ENCODE results near the gene ANKRD62.

The ANKRD62 gene

DNA sequence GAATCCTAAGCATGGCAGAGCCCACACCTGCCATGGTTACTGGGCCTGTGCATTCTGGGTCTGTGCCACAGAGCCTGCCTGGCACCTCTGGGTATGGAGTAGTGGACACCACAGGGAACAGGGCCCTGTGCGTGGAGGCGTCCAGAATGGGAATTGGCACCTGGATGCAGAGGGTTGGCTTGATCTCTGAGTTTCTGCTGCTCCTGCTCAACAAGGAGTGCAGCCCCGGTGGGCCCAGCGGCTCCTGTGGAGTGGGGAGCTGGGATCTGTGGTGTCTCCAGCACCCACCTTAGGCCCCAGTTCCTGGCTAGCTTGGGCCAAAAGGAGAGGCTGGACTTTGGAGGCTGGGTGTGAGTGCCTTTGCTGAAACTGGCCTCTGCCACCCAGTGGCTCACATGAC lies 7.9 kb upstream of the ANKRD62 start:
- no peak for TF ChIP-seq SIN3A (IDR thresholded peaks at IDR 0.05; ENCODE audit: borderline replicate concordance, insufficient read depth, low read length)
- no peak for TF ChIP-seq TAF1 (IDR thresholded peaks at IDR 0.05; ENCODE audit: borderline replicate concordance, insufficient read depth, low read length)
- no peak for TF ChIP-seq FOXP2 (optimal IDR thresholded peaks at IDR 0.05; ENCODE audit: borderline replicate concordance, extremely low read depth, extremely low read length, insufficient read depth)
- TF ChIP-seq POLR2AphosphoS5 (IDR thresholded peaks at IDR 0.05; ENCODE audit: low read depth, low read length) = no peak
- TF ChIP-seq, protein P1, sequence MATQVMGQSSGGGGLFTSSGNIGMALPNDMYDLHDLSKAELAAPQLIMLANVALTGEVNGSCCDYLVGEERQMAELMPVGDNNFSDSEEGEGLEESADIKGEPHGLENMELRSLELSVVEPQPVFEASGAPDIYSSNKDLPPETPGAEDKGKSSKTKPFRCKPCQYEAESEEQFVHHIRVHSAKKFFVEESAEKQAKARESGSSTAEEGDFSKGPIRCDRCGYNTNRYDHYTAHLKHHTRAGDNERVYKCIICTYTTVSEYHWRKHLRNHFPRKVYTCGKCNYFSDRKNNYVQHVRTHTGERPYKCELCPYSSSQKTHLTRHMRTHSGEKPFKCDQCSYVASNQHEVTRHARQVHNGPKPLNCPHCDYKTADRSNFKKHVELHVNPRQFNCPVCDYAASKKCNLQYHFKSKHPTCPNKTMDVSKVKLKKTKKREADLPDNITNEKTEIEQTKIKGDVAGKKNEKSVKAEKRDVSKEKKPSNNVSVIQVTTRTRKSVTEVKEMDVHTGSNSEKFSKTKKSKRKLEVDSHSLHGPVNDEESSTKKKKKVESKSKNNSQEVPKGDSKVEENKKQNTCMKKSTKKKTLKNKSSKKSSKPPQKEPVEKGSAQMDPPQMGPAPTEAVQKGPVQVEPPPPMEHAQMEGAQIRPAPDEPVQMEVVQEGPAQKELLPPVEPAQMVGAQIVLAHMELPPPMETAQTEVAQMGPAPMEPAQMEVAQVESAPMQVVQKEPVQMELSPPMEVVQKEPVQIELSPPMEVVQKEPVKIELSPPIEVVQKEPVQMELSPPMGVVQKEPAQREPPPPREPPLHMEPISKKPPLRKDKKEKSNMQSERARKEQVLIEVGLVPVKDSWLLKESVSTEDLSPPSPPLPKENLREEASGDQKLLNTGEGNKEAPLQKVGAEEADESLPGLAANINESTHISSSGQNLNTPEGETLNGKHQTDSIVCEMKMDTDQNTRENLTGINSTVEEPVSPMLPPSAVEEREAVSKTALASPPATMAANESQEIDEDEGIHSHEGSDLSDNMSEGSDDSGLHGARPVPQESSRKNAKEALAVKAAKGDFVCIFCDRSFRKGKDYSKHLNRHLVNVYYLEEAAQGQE (IDR thresholded peaks at IDR 0.05; ENCODE audit: insufficient read depth in 1 of 2, low read depth in 2 of 2, low read length in 2 of 2) = no peak

DNA sequence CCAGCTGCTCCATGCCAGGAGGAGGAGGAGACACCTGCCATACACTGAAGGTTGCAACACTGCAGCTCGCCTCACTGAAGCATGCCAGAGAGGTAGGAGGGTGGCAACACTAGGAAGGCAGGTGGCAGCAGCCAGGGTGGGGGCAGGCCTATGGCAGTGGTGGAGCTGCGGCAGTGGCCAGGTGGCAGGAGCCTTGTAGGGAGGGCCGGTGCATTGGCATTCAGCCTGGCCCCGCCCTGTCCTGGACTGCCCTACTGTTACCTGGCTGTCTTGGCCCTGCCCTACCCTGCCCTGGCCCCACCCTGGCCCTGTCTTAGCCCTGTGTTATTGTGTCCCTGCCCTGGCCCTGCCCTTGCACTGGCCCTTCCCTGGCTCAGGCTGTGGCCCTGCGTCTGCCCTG lies 7.4 kb upstream of the ANKRD62 start:
- TF ChIP-seq TAF1 (IDR thresholded peaks at IDR 0.05; ENCODE audit: borderline replicate concordance, insufficient read depth, low read length) (no peak), POLR2AphosphoS5 (IDR thresholded peaks at IDR 0.05; ENCODE audit: low read depth, low read length) (no peak), SIN3A (IDR thresholded peaks at IDR 0.05; ENCODE audit: borderline replicate concordance, insufficient read depth, low read length) (no peak), FOXP2 (optimal IDR thresholded peaks at IDR 0.05; ENCODE audit: borderline replicate concordance, extremely low read depth, extremely low read length, insufficient read depth) (no peak)
- TF ChIP-seq, protein P1 (IDR thresholded peaks at IDR 0.05; ENCODE audit: insufficient read depth in 1 of 2, low read depth in 2 of 2, low read length in 2 of 2) = no peak

DNA sequence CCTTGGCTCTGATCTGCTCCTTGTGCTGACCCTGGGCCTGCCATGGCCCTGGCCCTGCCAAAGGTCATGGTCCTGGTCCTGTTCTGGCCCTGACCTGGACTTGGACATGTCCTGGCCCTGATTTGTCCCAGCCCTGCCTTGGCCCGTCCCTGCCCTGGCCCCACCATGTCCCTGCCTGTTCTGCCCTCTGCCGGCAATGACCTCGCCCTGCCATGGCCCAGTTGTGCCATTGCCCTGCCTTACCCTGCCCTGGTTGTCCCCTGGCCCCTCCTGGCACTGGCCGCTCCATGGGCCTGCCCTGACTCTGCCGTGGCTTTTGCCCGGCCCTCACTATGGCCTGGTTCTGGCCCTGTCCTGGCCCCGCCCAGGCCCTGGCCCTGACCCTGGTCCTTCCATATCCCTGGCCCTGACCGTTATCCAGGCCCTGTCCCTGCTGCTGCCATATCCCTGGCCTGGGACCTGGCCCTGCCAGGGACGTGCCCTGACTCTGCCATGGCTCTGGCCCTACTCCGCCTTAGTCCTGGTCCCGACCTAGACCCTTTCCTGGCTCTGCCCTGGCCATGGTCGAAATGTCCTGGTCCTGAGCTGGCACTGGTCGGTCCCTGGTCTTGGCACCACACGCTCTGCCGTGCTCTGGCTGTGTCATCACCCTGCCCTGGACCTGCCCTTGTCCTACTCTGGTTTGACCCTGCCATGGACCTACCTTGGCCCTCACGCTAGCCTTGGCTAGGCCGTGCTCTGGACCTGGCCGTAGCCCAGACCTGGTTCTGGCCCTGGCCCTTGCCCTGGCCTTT lies 6.8 kb upstream of the ANKRD62 start:
- TF ChIP-seq SIN3A (IDR thresholded peaks at IDR 0.05; ENCODE audit: borderline replicate concordance, insufficient read depth, low read length) = no peak
- no peak for TF ChIP-seq FOXP2 (optimal IDR thresholded peaks at IDR 0.05; ENCODE audit: borderline replicate concordance, extremely low read depth, extremely low read length, insufficient read depth)
- no peak for TF ChIP-seq POLR2AphosphoS5 (IDR thresholded peaks at IDR 0.05; ENCODE audit: low read depth, low read length)
- TF ChIP-seq, protein P1 (IDR thresholded peaks at IDR 0.05; ENCODE audit: insufficient read depth in 1 of 2, low read depth in 2 of 2, low read length in 2 of 2) = no peak
- TF ChIP-seq TAF1 (IDR thresholded peaks at IDR 0.05; ENCODE audit: borderline replicate concordance, insufficient read depth, low read length) = no peak

DNA sequence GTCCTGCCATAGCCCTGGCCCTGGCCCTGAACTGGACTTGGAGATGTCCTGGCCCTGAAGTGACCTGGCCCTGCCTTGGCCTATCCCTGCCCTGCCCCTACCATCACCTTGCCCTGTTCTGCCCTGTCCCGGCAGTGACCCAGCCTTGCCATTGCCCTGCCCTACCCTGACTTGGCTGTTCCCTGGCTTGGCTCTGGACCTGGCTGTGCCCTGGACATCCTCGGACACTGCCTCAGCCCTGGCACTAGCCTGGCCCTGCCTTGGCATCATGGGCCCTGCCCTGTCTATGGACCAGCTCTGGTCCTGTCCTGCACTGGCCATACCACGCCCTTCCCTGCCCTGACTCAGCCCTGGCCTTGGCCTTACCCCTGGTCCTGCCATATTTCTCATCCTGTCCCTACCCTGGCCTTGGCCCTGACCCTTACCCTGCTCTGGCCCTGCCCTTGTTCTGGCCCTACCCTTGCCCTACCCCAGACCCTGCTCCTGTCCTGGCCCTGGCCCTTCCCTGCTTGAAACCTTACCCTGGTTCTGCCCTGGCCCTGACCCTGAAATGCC lies 6.1 kb upstream of the ANKRD62 start:
- TF ChIP-seq POLR2AphosphoS5 (IDR thresholded peaks at IDR 0.05; ENCODE audit: low read depth, low read length) = no peak
- TF ChIP-seq, protein P1 (IDR thresholded peaks at IDR 0.05; ENCODE audit: insufficient read depth in 1 of 2, low read depth in 2 of 2, low read length in 2 of 2) = no peak
- TF ChIP-seq FOXP2 (optimal IDR thresholded peaks at IDR 0.05; ENCODE audit: borderline replicate concordance, extremely low read depth, extremely low read length, insufficient read depth) = no peak
- TF ChIP-seq SIN3A (IDR thresholded peaks at IDR 0.05; ENCODE audit: borderline replicate concordance, insufficient read depth, low read length) = no peak
- TF ChIP-seq TAF1 (IDR thresholded peaks at IDR 0.05; ENCODE audit: borderline replicate concordance, insufficient read depth, low read length) = no peak

Measured in PFSK-1 (cell line).